Loucy (cell line): ENCODE data around the gene SIRPB1.
"Not testable (repeated sequence)": the region's sequence is repeated elsewhere in the genome, so short reads cannot be mapped to it uniquely, and the experiment has no call there.

Source experiments
- H2AFZ ChIP-seq: fragments of 200-600 bp; sonication (generic); 2 replicates; pipeline ENCODE4 v1.6.0; 2016; ENCODE audit warnings: antibody characterized with exemption, mild to moderate bottlenecking, low read length, moderate library complexity
- H3F3A ChIP-seq: fragments of 200-600 bp; 2 replicates; pipeline ENCODE4 v1.6.0; 2016; ENCODE audit warnings: antibody characterized with exemption, low read depth, mild to moderate bottlenecking
- H3K27me3 ChIP-seq: fragments of 200-600 bp; sonication (generic); 2 replicates; pipeline ENCODE4 v1.6.1; 2014; ENCODE audit warnings: low read length, mild to moderate bottlenecking; ENCODE audit not compliant: insufficient read depth, poor library complexity, severe bottlenecking
- H3K36me3 ChIP-seq: fragments of 200-600 bp; sonication (generic); 2 replicates; pipeline ENCODE4 v1.6.1; 2016; ENCODE audit warnings: low read length; ENCODE audit not compliant: insufficient read depth
- H3K4me1 ChIP-seq: fragments of 200-600 bp; sonication (generic); 2 replicates; pipeline ENCODE4 v1.5.1; 2014; ENCODE audit warnings: low read length, mild to moderate bottlenecking; ENCODE audit not compliant: insufficient read depth, poor library complexity, severe bottlenecking
- H3K4me2 ChIP-seq: fragments of 200-600 bp; sonication (generic); 2 replicates; pipeline ENCODE4 v1.6.0; 2014; ENCODE audit warnings: antibody characterized with exemption, low read length, low read depth, mild to moderate bottlenecking; ENCODE audit not compliant: poor library complexity, severe bottlenecking
- H3K4me3 ChIP-seq: fragments of 200-600 bp; sonication (generic); 2 replicates; pipeline ENCODE4 v1.5.1; 2014; ENCODE audit warnings: low read length, mild to moderate bottlenecking, mixed read lengths; ENCODE audit not compliant: poor library complexity, severe bottlenecking
- H3K79me2 ChIP-seq: fragments of 200-600 bp; sonication (generic); 2 replicates; pipeline ENCODE4 v1.6.1; 2014; ENCODE audit warnings: low read length; ENCODE audit not compliant: insufficient read depth
- H3K9ac ChIP-seq: fragments of 200-600 bp; sonication (generic); 2 replicates; pipeline ENCODE4 v1.6.0; 2014; ENCODE audit warnings: mild to moderate bottlenecking, low read depth, low read length, moderate library complexity; ENCODE audit not compliant: poor library complexity, severe bottlenecking
- H3K9me2 ChIP-seq: fragments of 200-600 bp; sonication (generic); replicated peaks from 2 replicates; pipeline ENCODE4 v1.6.1; 2016; ENCODE audit warnings: low read depth, low read length, mixed read lengths
- H3K9me3 ChIP-seq: fragments of 200-600 bp; sonication (generic); 2 replicates; pipeline ENCODE4 v1.6.1; 2014; ENCODE audit warnings: mild to moderate bottlenecking, antibody characterized with exemption, low read length, low read depth; ENCODE audit not compliant: insufficient read depth
- H4K20me1 ChIP-seq: fragments of 200-600 bp; sonication (generic); 2 replicates; pipeline ENCODE4 v1.6.0; 2014; ENCODE audit warnings: antibody characterized with exemption, low read length, mild to moderate bottlenecking; ENCODE audit not compliant: insufficient read depth, poor library complexity, severe bottlenecking
- CTCF ChIP-seq: fragments of 200-600 bp; sonication (generic); conservative IDR thresholded peaks from 2 replicates; pipeline ENCODE4 v1.5.1; 2014; ENCODE audit warnings: mild to moderate bottlenecking, antibody characterized with exemption, low read length
- EZH2phosphoT487 ChIP-seq: fragments of 200-600 bp; IDR thresholded peaks from 2 replicates; pipeline ENCODE4 v1.6.1; 2018; ENCODE audit warnings: antibody characterized with exemption, mild to moderate bottlenecking, moderate library complexity, borderline replicate concordance

The SIRPB1 gene

GRCh38 chr20:1648101-1648500 lies 28.3 kb upstream of the SIRPB1 start:
- H3F3A ChIP-seq = no peaks in the 10 kb centered on the region
- no peaks in the 10 kb centered on the region for H4K20me1 ChIP-seq
- no peak overlapping the region for H2AFZ ChIP-seq
- H3K9ac ChIP-seq = no peak overlapping the region
- H3K9me3 ChIP-seq = no peaks in the 10 kb centered on the region
- no peak overlapping the region for H3K4me2 ChIP-seq
- no peak for TF ChIP-seq CTCF
- TF ChIP-seq EZH2phosphoT487 = no peak
- H3K36me3 ChIP-seq = no peaks in the 10 kb centered on the region
- no peaks in the 10 kb centered on the region for H3K79me2 ChIP-seq
- peaks cover 25% of the 10 kb centered on the region for H3K4me1 ChIP-seq
- no peaks in the 10 kb centered on the region for H3K9me2 ChIP-seq
- H3K27me3 ChIP-seq = no peaks in the 10 kb centered on the region
- no peak overlapping the region for H3K4me3 ChIP-seq

GRCh38 chr20:1646975-1647431 lies 27.2 kb upstream of the SIRPB1 start:
- Histone ChIP-seq H3K4me3 (no peak overlapping the region), H2AFZ (no peak overlapping the region), H3K27me3 (no peaks in the 10 kb centered on the region), H3K4me1 (peaks cover 15% of the 10 kb centered on the region), H3K9me3 (no peaks in the 10 kb centered on the region), H3K79me2 (no peaks in the 10 kb centered on the region), H3K4me2 (no peak overlapping the region), H3F3A (no peaks in the 10 kb centered on the region), H3K9me2 (no peaks in the 10 kb centered on the region), H3K36me3 (no peaks in the 10 kb centered on the region), H3K9ac (no peak overlapping the region), H4K20me1 (no peaks in the 10 kb centered on the region)
- no peak for TF ChIP-seq EZH2phosphoT487
- TF ChIP-seq CTCF = no peak

- H4K20me1 ChIP-seq = no peaks in the 10 kb centered on the region
- H3K79me2 ChIP-seq = no peaks in the 10 kb centered on the region
- no peaks in the 10 kb centered on the region for H3K36me3 ChIP-seq
- no peak overlapping the region for H3K4me2 ChIP-seq
- H3K4me1 ChIP-seq = no peaks in the 10 kb centered on the region
- no peak overlapping the region for H3K9ac ChIP-seq
- no peaks in the 10 kb centered on the region for H3F3A ChIP-seq
- H3K9me3 ChIP-seq = no peaks in the 10 kb centered on the region
- no peaks in the 10 kb centered on the region for H3K27me3 ChIP-seq
- H3K4me3 ChIP-seq = no peak overlapping the region
- H3K9me2 ChIP-seq = no peaks in the 10 kb centered on the region
- no peak overlapping the region for H2AFZ ChIP-seq
- TF ChIP-seq CTCF = no peak
Measured at GRCh38 chr20:1644101-1644962, 24.5 kb upstream of the SIRPB1 start.

GRCh38 chr20:1638643-1639042 lies 18.8 kb upstream of the SIRPB1 start:
- not testable (repeated sequence) for H3K4me1 ChIP-seq, H3K9ac ChIP-seq, H3K27me3 ChIP-seq, H3K79me2 ChIP-seq, H2AFZ ChIP-seq, H3K4me3 ChIP-seq, H3K36me3 ChIP-seq, H3K9me2 ChIP-seq, H4K20me1 ChIP-seq, H3F3A ChIP-seq, H3K9me3 ChIP-seq, H3K4me2 ChIP-seq
